Measurements from ENCODE around the gene NCEH1. TPM values are rescaled to one million over a fixed set of nuclear protein-coding genes. Genes with fewer than 3 reads are reported as not detected.

The NCEH1 gene
- total and polyA plus RNA-seq, 2 of the 4 experiments (the other 2 are of a cell fraction) = 22.3 to 23.3 TPM

GRCh38 chr3:172753125-172753524 is 42.3 kb upstream of the NCEH1 start:
- ATAC-seq (ENCODE audit: low read depth) (no peak), DNase-seq (no peak)
- H3K9me3 ChIP-seq (ENCODE audit: control insufficient read depth, insufficient read depth, low read length) = no peaks in the 10 kb centered on the region
- ChIA-PET POLR2A (ENCODE audit: unreplicated experiment) (no interaction called here), CTCF (interaction anchor here (0.8 kb wide), 1 partner anchor 43 kb away, joined by 3 read pairs; the partner anchor contains the start of gene NCEH1)
- H2BK20ac ChIP-seq (ENCODE audit: low read depth, low read length) = no peak overlapping the region
- no peak overlapping the region for H3K4me2 ChIP-seq (ENCODE audit: low read depth, low read length)
- peaks cover 4% of the 10 kb centered on the region; the same call in 1 of the 2 replicates for H3K36me3 ChIP-seq (ENCODE audit: control insufficient read depth, insufficient read depth, low read length)
- H2BK15ac ChIP-seq (ENCODE audit: low read depth, low read length) = no peak overlapping the region
- H3K14ac ChIP-seq (replicated peaks; ENCODE audit: low read depth, low read length) = no peak overlapping the region
- in situ Hi-C loops (cut with MboI; ENCODE audit: low sequenced_read_pairs) = no loop called here
- TF ChIP-seq CTCF (conservative IDR thresholded peaks at IDR 0.05; ENCODE audit: low read depth, low read length) (no peak), ELK1 (IDR thresholded peaks at IDR 0.05; ENCODE audit: borderline replicate concordance, low read depth, low read length) (no peak), RAD21 (IDR thresholded peaks at IDR 0.05; ENCODE audit: low read length) (no peak), FOS (IDR thresholded peaks at IDR 0.05; ENCODE audit: low read depth, low read length) (no peak), SMC3 (IDR thresholded peaks at IDR 0.05; ENCODE audit: low read depth, low read length) (no peak), RCOR1 (IDR thresholded peaks at IDR 0.05; ENCODE audit: insufficient replicate concordance, low read length) (no peak), NFE2L2 (IDR thresholded peaks at IDR 0.05; ENCODE audit: low read depth, low read length) (no peak), CHD1 (IDR thresholded peaks at IDR 0.05; ENCODE audit: low read depth, low read length) (no peak)
- BruUV-seq (replicated peaks) = no TSS peak
- no peak overlapping the region for H4K5ac ChIP-seq (ENCODE audit: low read depth, low read length)
- H3K27ac ChIP-seq (ENCODE audit: insufficient read depth, low read length) = no peak overlapping the region
- H2BK120ac ChIP-seq (ENCODE audit: low read depth, low read length) = no peak overlapping the region
- no peak overlapping the region for H3K18ac ChIP-seq (ENCODE audit: low read depth, low read length)
- H4K8ac ChIP-seq (ENCODE audit: low read depth in 2 of 2, low read length in 2 of 2) = no peak overlapping the region; a peak in 2 of 4 replicates
- H3K9ac ChIP-seq (ENCODE audit: low read depth, low read length) = no peak overlapping the region
- WGBS, 2 experiments (ENCODE audit: extremely low coverage in 2 of 2, insufficient read length in 1 of 2) = no CpG with 5 or more reads among the region's 1 CpG
- no peak overlapping the region for H3K23ac ChIP-seq (ENCODE audit: low read depth, low read length)
- H3K9me1 ChIP-seq (ENCODE audit: insufficient read depth, low read length) = no peaks in the 10 kb centered on the region
- H2AFZ ChIP-seq (replicated peaks; ENCODE audit: low read length, poor library complexity) = no peak overlapping the region
- dilution Hi-C loops (cut with HindIII; ENCODE audit: low sequenced_read_pairs, unreplicated experiment) = no loop called here
- H3K4me3 ChIP-seq (ENCODE audit: insufficient read depth, low read depth, low read length) = no peak overlapping the region
- H3K79me1 ChIP-seq (ENCODE audit: low read depth in 1 of 2, low read length in 2 of 2) = peaks cover 18 to 22% of the 10 kb centered on the region in 2 experiments
- intact Hi-C loops (cut with micrococcal nuclease) = no loop called here
- no peaks in the 10 kb centered on the region for H4K20me1 ChIP-seq (ENCODE audit: insufficient read depth, low read length)
- no peaks in the 10 kb centered on the region for H3K27me3 ChIP-seq (ENCODE audit: control insufficient read depth, insufficient read depth, low read length)
- no peak overlapping the region for H3K4ac ChIP-seq (ENCODE audit: low read depth, low read length)
- H3K4me1 ChIP-seq (ENCODE audit: control insufficient read depth, insufficient read depth, low read length) = 0 out of 2 replicates have a peak, but pooled peaks cover 3% of the 10 kb centered on the region
- H4K91ac ChIP-seq (ENCODE audit: insufficient read depth, low read depth, low read length) = no peak overlapping the region
- no peak overlapping the region for H2AK9ac ChIP-seq (replicated peaks; ENCODE audit: low read depth, low read length, poor library complexity)
- no peak overlapping the region for H2AK5ac ChIP-seq (ENCODE audit: low read depth, low read length)
- no peak overlapping the region for H3K56ac ChIP-seq (ENCODE audit: extremely low read depth, insufficient read depth, low read length)
- H2BK5ac ChIP-seq (ENCODE audit: low read depth, low read length, poor library complexity, severe bottlenecking) = peak overlapping the region; percentile 3

Measured in IMR-90 (cell line).